Measurements from ENCODE around the gene OPN1MW.
"Not testable (repeated sequence)": the region's sequence is repeated elsewhere in the genome, so short reads cannot be mapped to it uniquely, and the experiment has no call there.

- not testable (repeated sequence) for TF ChIP-seq GABPB1 (CRISPR knock-in tag; IDR thresholded peaks at IDR 0.05); SP1 (CRISPR knock-in tag; conservative IDR thresholded peaks at IDR 0.05)
Observed at GRCh38 chrX:154174356-154174755, 8.0 kb upstream of the OPN1MW start.
